Superior temporal gyrus (tissue), 1 donor: ENCODE measurements around the gene ENOX1.

Source experiments
- DNase-seq: peaks from one replicate; pipeline ENCODE4 v3.0.0-alpha.2; 2016; ENCODE audit errors: extremely low spot score

ENOX1 gene

GRCh38 chr13:43608400-43609137 is 178.2 kb downstream of the ENOX1 start:
- DNase-seq, result no peak

- no peak for DNase-seq
Observed at GRCh38 chr13:43597599-43597945, 189.2 kb downstream of the ENOX1 start.

DNA sequence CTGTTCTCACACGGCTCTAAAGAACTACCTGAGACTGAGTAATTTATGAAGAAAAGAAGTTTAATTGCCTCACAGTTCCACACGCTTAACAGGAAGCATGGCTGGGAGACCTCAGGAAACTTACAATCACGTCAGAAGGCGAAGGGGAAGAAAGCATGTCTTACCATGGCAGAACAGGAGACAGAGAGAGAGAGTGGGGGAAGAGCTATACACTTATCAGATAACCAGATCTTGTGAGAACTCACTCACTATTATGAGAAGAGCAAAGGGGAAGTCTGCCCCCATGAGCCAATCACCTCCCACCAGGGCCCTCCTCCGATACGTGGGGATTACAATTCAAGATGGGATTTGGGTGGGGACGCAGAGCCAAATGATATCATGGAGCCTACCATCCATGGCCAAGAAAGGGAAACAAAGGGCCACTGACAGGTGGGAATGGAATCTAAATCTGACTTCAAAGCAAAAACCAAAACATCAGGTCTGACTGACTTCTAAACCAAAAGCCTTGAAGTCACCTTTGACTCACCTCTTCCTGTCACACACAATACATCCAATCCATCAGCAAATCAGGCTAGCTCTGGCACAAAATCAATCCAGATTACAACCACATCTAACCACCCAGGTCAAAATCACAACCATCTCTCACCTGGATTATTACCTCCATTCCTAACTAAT is 189.7 kb downstream of the ENOX1 start:
- peak; percentile 3 for DNase-seq

- no peak for DNase-seq
Observed at GRCh38 chr13:43596006-43596405, 190.8 kb downstream of the ENOX1 start.

GRCh38 chr13:43587376-43587775 is 199.4 kb downstream of the ENOX1 start:
- no peak for DNase-seq

GRCh38 chr13:43584751-43585150 is 202.0 kb downstream of the ENOX1 start:
- DNase-seq, result no peak

DNA sequence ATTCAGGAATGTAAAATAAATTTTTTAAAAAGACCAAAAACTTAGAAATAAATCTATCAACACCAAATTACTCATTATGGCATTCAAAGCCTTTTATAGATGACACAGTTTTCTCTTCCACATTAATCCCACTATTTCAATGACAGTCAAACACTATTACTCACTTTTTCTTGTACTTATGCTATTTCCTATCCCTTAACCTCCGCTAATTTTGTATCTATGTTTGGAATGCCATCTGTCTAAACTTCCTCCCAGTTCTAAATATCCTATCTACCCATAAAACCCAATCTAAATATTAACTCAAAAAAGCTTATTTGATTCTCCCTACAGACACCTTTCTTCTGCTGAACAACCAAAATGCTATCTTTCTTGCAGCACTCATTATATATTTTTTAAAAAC is 203.5 kb downstream of the ENOX1 start:
- peak; percentile 50 for DNase-seq

DNA sequence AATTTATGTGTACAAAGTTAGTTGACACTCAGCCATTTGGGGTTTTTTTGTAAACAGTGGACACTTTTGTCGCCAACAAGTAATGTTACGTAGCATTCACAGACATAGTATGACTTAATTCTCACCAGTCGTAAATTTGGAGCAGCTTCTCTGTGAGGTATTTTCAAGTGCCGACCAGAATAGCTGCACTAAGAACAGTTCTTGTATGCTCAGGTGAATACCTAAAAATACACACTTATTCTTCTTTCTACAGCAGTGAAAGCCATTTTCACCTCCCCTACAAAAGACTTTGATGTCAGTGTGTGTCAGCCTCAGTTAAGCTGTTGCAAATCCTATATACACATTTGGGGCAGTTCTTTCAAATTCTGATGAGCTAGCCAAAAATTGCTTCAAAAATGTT is 206.5 kb downstream of the ENOX1 start:
- peak; percentile 44 for DNase-seq

- DNase-seq, result peak; percentile 88
Observed at GRCh38 chr13:43579321-43579720, 207.5 kb downstream of the ENOX1 start.

DNA sequence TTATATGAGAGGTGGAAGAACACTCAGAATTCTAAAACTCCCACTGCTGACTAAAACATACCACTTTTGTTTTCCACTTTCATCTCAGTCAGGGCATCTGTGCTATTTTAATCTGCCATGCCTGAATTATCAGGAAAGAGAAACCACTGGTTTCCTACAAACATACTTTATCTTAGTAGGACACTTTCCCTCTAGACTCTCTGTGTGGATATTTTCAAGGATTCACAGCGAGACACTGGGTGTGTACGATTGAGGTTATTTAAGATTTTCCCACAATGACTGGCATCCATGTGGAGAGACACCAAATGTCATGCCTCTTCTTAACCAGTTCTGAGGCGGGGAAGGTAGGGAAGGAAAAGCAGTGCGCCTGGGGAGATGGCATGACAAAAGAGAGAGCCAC is 212.2 kb downstream of the ENOX1 start:
- DNase-seq, result peak; percentile 35

GRCh38 chr13:43573802-43574514 is 212.8 kb downstream of the ENOX1 start:
- peak; percentile 63 for DNase-seq

GRCh38 chr13:43573361-43573740 is 213.4 kb downstream of the ENOX1 start:
- no peak for DNase-seq

GRCh38 chr13:43572656-43573360 is 214.0 kb downstream of the ENOX1 start:
- peak; percentile 64 for DNase-seq

GRCh38 chr13:43569658-43570057 is 217.1 kb downstream of the ENOX1 start:
- peak; percentile 22 for DNase-seq

DNA sequence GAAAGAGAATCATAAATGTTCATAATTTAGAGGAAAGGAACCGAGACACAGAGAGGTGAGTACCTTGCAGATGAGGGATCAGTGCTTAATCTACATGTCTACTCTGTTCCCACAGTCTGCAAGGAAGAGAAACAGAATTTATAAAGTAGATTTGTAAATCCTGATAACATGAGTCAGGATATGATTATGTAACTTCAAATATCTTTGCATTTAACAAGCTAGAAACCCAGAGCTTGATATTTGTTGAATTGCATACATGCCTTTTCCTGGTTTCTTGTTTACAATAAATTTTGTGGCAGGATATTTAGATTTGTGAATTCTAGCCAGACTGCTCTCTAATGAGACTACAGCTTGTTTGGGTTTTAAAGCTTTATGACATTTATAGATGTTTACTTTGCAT is 219.2 kb downstream of the ENOX1 start:
- peak; percentile 55 for DNase-seq

DNA sequence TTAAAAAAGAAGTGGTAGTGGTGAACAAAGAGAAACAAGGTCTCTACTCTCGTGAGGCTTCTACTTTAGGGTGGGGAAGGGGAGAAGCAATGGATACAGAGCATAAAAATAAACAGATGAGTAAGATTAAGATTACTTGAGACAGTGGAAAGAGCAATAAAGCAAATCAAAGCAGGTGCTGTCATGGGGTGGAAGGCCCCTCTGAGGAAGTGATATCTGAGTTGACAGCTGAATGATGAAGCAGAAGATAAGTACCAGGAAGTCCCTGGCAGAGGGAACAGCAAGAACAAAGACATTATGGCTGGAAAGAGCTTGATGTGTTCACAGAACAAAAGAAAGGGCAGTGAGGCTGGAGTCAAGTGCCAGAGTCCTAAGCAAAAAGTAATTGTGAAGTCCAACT is 221.8 kb downstream of the ENOX1 start:
- no peak for DNase-seq

DNA sequence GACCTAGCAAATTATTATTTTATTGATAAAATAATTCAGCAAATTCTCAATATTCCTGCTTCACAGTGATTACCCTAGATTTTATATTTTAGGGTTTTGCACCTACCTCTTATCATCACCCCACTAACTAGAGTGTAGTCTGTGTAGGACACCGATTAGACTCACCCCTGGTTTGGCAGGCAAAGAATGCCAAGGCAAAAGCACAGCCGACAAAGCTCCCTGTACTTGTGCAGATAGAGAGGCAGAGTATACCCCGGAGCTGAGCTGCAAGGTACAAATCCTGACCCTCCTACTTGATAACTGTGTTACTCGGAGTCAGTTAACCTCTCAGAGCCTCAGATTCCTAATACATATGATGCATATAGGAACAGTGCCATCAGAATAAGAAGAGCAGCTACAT is 225.7 kb downstream of the ENOX1 start:
- no peak for DNase-seq

DNA sequence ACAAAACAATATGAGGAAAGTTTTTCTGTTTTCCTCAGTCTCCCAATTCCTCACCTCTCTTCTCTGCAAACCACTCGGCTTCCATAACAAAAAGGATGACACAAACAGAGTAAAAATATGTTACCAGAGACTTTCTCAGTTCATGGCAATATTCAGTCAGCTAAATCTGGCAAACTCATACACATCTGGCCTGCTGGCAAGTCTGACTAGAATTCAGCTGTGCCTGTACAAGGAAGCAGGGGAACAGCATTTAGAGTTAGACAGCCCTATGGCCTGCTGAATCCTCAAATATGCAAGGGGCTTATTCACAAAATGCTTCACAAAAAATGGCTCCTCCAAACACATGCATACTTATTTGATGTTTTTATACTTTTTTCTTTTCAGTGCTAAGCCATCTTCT is 227.8 kb downstream of the ENOX1 start:
- DNase-seq, result peak; percentile 67

DNA sequence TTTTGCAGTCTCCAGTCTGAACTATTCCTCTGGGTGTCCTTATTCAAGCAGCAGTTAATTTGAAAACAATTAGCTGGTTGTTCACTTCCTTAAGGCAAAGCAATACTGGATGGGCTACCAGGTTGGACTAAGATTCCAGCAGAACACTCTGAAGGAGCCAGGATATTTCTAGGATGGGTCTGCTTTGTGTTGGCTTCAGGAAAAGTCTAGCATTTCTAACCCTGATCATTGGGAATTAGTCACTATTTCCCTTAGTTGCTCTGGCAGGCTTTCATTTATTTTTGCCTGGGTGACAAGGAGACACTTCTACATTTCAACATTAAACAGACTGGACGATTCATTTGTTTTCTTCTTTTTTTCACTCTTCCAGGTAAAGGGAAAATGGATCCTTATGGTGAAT is 228.4 kb downstream of the ENOX1 start:
- peak; percentile 35 for DNase-seq

DNA sequence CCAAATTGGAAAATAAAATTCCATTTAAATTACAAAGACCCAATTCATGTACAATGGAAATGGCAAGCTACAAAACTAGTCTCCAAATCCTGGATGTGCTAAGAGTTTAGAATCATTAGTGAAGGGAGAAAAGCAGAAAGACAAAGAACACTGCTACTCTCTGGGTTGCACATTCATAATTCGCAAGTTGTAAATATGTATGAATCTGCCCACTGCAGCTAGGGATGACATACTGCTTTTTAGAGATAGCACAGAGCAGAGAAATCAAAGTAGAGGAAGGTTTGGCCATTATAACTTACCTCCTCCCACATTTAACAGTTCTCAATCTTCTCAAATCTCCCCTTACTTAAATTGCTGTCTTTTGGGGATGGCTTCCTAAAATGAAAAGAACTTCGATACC is 231.1 kb downstream of the ENOX1 start:
- no peak for DNase-seq

DNA sequence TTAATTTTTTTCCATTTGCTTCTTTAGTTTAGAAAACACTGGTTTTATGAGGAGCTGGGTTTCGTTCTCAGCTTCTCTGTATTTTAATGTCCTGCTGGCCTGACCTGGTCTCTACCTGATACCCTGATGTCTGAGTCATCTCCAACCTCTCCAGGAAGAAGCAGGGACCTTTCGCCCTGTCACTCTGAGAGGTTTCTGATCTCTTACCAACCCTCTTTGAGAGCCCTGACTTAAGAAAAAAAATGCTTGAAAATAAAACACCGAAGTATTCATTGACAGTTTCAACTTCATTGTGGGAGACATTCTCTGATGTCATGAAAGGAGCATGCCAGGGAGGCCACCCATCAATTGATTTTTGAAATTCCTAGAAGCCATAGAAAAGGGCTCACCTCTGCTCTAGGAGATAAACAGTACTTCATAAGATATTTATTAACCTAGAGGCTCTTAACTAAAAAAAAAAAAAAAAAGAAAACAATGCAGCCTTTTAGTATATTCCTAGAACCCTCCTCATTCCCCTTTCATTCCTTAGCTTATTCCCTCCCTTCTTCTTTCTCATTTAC is 234.8 kb downstream of the ENOX1 start:
- no peak for DNase-seq

DNA sequence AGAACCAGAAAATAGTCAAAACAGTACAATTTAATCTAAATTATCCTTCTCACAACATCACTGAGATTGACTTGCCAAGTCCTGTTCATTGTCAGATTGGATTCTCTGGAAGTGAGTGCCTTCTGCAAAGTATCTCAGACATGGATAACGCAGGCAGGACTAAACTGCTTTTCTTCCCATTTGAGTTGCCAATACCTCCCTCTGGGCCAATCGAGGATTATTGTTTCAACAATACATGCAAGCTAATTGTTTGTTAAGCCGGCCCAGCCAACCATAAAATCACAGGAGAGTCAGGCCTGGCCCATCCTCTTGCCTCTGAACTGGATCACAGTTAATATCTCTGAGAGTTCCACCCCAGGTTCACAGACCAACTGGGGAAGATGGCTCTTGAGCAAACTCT is 240.0 kb downstream of the ENOX1 start:
- DNase-seq, result no peak
